Hematopoietic multipotent progenitor cell treated with erythropoietin and hydrocortisone succinate and interleukin-3 and kit ligand, for 6 days (in vitro differentiated cells): Measurements from ENCODE around the gene SH3BGRL2.
"Not testable (repeated sequence)": the region's sequence is repeated elsewhere in the genome, so short reads cannot be mapped to it uniquely, and the experiment has no call there.

Source experiments
- DNase-seq: peaks from one replicate; pipeline ENCODE4 v3.0.0-alpha.2; 2015

The SH3BGRL2 gene

GRCh38 chr6:79704200-79704599 is 73.1 kb downstream of the SH3BGRL2 start:
- no peak for DNase-seq

GRCh38 chr6:79705456-79705995 is 74.4 kb downstream of the SH3BGRL2 start:
- no peak for DNase-seq

DNA sequence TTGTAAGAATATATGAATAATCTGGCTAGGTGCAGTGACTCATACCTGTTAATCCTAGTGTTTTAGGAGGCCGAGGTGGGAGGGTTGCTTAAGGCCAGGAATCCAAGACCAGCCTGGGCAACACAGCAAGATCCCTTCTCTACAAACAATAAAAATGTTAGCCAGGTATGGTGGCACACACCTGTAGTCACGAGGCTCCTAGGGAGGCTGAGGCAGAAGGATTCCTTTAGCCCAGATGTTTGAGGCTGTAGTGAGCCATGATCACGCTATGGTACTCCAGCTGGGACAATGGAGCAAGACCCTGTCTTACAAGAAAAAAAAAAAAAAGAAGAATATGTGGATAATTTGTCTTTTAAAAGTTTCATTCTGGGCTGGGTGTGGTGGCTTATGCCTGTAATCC is 75.4 kb downstream of the SH3BGRL2 start:
- no peak for DNase-seq

- no peak for DNase-seq
Measured at GRCh38 chr6:79707621-79708020, 76.5 kb downstream of the SH3BGRL2 start.

GRCh38 chr6:79708095-79708791 is 77.1 kb downstream of the SH3BGRL2 start:
- no peak for DNase-seq

DNA sequence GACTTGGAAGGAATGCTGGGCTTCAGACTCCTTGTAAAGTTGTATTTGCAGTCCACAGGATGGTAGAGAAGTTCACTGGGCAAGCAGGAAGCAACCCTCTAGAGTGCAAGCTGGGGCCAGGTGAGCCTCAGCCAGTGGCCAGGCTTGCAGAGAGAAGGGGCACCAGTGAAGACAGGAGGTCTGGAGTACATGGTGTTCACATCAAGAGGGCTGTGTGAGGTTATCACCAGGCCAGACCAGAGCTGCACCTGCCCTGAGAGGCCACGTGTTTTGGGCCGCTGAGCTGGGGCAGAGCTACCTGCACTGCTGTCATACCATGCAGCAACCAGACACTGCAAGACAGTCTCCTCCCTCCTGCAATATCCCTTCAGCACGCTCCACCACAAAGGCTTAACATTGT is 79.0 kb downstream of the SH3BGRL2 start:
- DNase-seq, result no peak

GRCh38 chr6:79711167-79711566 is 80.0 kb downstream of the SH3BGRL2 start:
- DNase-seq, result no peak

DNA sequence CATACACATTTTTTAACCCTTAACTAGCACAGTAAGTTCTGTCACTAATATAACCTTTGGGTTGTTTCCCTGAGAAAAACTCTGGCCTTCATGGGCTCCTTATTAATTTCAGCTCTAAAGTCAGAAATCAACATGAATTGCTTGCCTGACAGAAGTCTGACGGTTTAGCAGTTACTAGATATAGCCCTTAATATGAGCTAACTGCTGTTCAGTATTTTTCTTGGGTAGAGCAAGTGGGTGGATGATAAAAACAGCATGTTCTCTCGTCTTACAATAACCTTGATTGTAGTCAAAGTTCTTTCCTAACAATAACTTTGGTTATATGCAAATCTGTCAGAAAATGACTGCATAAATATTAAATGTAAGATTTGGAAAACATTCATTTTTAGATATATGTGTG is 81.0 kb downstream of the SH3BGRL2 start:
- no peak for DNase-seq

- DNase-seq, result no peak
Measured at GRCh38 chr6:79712616-79713135, 81.5 kb downstream of the SH3BGRL2 start.

- DNase-seq, result peak; percentile 85
Measured at GRCh38 chr6:79713701-79714322, 82.7 kb downstream of the SH3BGRL2 start.

- no peak for DNase-seq
Measured at GRCh38 chr6:79717989-79718388, 86.9 kb downstream of the SH3BGRL2 start.

GRCh38 chr6:79718509-79719247 is 87.5 kb downstream of the SH3BGRL2 start:
- DNase-seq, result no peak

GRCh38 chr6:79719248-79719960 is 88.3 kb downstream of the SH3BGRL2 start:
- DNase-seq, result no peak

- DNase-seq, result no peak
Measured at GRCh38 chr6:79724816-79725215, 93.7 kb downstream of the SH3BGRL2 start.

DNA sequence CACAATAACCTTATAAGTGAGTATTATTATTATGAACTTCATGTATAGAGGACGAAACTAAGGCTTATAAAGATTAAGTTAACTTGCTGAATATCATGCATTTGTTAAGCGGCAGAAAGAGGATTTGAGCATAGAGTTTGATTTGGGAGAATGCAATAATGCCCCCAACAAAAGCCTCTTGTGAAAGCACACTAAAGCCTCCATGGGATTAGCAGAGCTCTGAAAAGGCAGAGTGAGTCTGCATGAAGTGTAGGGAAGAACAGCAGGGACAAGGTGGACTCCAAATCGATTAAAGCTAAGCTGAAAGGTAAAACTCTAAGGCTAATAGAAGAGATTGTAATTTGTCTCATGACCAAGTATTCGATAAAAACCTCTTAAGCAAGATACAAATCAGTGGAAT is 100.3 kb downstream of the SH3BGRL2 start:
- DNase-seq, result no peak

DNA sequence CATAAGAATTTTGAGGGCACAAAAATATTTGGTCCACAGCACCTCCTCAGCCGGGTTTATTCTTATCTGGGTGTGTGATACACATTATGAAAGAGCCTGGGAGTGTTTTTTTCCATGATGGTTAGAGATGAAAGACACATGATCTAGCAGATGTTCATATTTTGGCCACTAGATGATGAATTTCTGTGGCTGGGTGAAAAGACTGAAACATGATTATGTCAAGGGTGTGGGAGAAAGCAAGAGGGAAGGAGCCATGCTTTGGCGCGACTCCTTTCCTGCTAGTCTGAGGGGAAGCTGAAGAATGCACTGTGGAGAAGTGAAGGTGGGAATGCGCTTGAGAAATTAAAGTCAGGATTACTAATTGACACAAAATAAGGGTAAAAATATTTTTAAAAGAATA is 102.3 kb downstream of the SH3BGRL2 start:
- no peak for DNase-seq

- no peak for DNase-seq
Measured at GRCh38 chr6:79734374-79734773, 103.2 kb downstream of the SH3BGRL2 start.

GRCh38 chr6:79735183-79735582 is 104.1 kb downstream of the SH3BGRL2 start:
- no peak for DNase-seq

GRCh38 chr6:79737172-79737571 is 106.0 kb downstream of the SH3BGRL2 start:
- DNase-seq, result no peak

- DNase-seq, result no peak
Measured at GRCh38 chr6:79742030-79742429, 110.9 kb downstream of the SH3BGRL2 start.

DNA sequence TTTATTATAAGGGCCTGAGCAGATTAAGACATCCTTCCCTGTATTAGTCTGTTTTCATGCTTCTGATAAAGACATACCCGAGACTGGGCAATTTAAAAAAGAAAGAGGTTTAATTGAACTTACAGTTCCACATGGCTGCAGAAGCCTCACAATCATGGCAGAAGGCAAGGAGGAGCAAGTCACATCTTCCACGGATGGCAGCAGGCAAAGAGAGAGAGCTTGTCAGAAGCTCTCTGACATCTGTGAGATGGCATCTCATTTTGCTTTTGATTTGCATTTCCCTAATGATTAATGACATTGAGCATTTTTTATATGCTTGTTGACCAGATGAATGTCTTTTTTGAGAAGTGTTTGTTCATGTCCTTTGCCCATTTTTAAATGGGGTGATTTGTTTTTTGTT is 114.2 kb downstream of the SH3BGRL2 start:
- DNase-seq, result not testable (repeated sequence)

- DNase-seq, result not testable (repeated sequence)
Measured at GRCh38 chr6:79746325-79746724, 115.2 kb downstream of the SH3BGRL2 start.

GRCh38 chr6:79750806-79751205 is 119.7 kb downstream of the SH3BGRL2 start:
- no peak for DNase-seq
